Left renal cortex interstitium (tissue), 4 donors: ENCODE data around the gene CHSY1. TPM values are rescaled to one million over a fixed set of nuclear protein-coding genes. Genes with fewer than 3 reads are reported as not detected.
"Not testable (repeated sequence)": the region's sequence is repeated elsewhere in the genome, so short reads cannot be mapped to it uniquely, and the experiment has no call there.

Experiments used
- DNase-seq, 4 donors: peaks; one replicate each; pipeline ENCODE4 v3.0.0-alpha.2; 2013; ENCODE audit warnings: low read depth in 4 of 4, low spot score in 2 of 4, missing footprints in 1 of 4
- polyA plus RNA-seq, 4 donors: library from polyadenylated mRNA; unstranded; fragments of 120-200 nt; gene quantifications; one replicate each; pipeline ENCODE4 v1.2.1, GENCODE V29; 2013; ENCODE audit not compliant: insufficient read length in 4 of 4

The CHSY1 gene
- polyA plus RNA-seq, 4 donors, result 40.0 to 55.7 (median 44.5) TPM

- no peak for DNase-seq
Observed at GRCh38 chr15:101246391-101246790, 5.5 kb downstream of the CHSY1 start.

DNA sequence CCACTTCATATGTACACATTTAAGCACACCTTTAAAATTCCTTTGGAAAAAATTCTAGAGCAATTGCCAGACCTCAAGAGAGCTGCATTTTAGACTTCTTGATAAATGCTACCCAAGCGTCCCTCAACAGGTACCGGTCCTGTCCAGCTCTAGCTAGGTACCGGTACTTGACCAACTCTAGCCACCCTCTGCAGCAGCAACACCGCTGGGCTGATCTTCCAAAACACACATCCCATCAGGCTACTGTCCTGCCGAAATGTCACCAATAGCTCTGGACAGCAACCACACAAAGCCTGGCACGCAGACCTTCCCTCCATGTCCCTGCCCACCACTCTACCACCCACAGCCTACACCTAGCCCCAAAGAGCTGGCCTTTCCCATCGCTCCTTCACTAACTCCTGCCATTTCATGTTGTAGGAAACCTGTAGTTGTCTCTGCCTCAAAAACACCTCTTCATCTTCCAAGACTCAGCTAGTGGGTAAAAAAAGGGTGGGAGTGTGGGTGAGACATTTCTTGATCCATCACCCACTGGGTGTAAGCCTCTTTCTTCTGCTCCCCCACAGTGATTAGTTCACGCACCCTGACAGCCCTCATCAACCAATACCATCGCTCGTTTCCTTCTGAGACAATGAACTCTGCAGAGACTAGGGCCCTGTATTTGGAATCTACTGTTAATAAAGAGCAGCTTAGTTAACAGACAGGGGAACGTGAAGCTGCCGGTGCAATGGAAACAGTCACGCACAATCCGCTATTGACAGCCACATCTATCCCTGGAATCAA lies 6.8 kb downstream of the CHSY1 start:
- DNase-seq, result no peak

- DNase-seq, result no peak
Observed at GRCh38 chr15:101244036-101244781, 7.6 kb downstream of the CHSY1 start.

DNA sequence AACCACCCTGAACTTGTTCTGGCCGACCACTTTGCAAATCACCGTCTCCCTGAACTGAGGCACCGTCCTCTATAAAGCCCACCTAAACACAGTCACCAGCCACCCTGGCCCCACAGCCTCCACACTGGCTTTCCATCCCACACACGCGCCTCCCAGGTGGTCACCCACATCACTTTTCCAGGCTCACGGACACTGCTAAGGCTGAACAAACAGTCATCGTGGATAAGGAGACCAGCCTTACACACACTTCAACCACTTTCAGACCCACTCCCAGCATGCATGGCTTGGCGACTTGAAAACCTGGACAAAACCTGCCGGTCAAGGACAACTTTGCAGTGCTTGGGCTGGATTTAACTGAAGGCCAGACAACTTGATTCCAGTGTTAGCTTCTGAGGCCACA lies 8.4 kb downstream of the CHSY1 start:
- DNase-seq, result no peak

DNA sequence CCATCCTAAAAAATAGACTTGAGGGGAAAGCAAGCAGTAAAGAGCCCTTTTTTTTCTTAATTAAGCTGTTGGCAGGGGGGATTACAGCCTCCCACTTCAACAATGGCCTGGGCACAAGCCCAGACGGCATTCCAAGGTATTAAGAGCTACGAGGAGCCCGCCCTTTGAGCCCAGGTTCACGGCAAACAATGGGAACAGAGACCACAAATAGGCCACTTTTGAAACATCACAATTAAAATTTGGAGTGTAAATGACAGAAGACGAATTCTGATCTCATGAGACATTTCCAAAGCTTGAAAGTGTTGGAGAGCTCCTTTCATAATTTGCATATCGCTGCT lies 8.9 kb downstream of the CHSY1 start:
- DNase-seq, result no peak

GRCh38 chr15:101242160-101242998 lies 9.5 kb downstream of the CHSY1 start:
- DNase-seq, result no peak

- DNase-seq, result no peak
Observed at GRCh38 chr15:101240358-101240757, 11.5 kb downstream of the CHSY1 start.

- no peak for DNase-seq
Observed at GRCh38 chr15:101239724-101240136, 12.1 kb downstream of the CHSY1 start.

- DNase-seq, result no peak
Observed at GRCh38 chr15:101237251-101237650, 14.6 kb downstream of the CHSY1 start.

GRCh38 chr15:101233651-101234280 lies 18.1 kb downstream of the CHSY1 start:
- no peak for DNase-seq

- no peak for DNase-seq
Observed at GRCh38 chr15:101232677-101233076, 19.2 kb downstream of the CHSY1 start.

DNA sequence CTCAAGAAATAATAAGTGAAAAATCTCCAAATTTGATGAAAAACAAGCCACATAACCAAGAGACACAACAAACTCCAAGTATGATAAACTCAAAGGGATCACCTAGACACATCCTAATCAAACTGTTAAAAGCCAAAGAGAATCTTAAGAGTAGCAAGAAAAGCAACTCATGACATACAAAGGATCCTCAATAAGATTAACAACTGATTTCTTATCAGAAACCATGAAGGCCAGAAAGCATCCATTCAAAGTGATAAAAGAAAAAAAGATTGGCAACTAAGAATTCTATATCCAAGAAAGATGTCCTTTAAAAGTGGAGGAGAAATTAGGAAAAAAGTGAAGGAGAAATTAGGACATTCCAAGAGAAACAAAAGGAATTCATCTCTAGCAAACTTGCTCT lies 23.5 kb downstream of the CHSY1 start:
- DNase-seq, result no peak

DNA sequence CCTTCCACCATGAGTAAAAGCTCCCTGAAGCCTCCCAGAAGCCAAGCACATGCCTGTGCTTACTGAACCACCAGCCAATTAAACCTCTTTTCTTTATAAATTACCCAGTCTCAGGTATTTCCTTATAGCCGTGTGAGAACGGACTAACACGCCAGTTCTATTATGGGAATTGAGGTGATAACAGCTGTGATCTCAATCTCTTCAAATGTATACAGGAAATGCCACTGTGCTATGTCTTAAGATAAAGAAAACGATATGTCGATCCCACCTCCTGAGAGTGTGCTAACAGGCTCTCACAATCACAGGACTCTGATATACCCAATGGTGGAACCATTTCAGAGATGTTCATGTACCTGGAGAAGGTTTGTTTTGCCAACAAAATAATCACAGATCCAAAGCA lies 26.2 kb downstream of the CHSY1 start:
- DNase-seq, result no peak

GRCh38 chr15:101221902-101222301 lies 29.9 kb downstream of the CHSY1 start:
- no peak for DNase-seq

- no peak for DNase-seq
Observed at GRCh38 chr15:101220060-101220459, 31.8 kb downstream of the CHSY1 start.

DNA sequence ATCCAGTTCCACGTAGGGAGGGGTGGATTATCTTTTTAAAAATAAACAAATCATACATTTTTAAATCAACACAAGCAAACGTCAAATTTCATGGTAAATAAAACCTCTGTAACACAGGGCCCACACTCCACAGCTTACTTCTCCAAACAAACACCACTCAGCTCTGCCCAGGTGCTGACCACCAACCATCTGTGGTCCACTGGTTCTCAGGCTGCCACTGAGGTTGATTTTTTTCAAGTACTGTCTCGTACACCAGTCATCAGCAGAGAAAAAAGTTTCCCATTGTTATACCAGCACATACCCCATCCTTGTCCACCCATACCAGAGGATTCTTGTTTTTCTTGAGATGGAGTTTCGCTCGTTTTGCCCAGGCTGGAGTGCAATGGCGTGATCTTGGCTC lies 32.4 kb downstream of the CHSY1 start:
- DNase-seq, result no peak

GRCh38 chr15:101217446-101217845 lies 34.4 kb downstream of the CHSY1 start:
- no peak for DNase-seq

- no peak for DNase-seq
Observed at GRCh38 chr15:101216100-101216499, 35.7 kb downstream of the CHSY1 start.

GRCh38 chr15:101215681-101216080 lies 36.2 kb downstream of the CHSY1 start:
- no peak for DNase-seq

DNA sequence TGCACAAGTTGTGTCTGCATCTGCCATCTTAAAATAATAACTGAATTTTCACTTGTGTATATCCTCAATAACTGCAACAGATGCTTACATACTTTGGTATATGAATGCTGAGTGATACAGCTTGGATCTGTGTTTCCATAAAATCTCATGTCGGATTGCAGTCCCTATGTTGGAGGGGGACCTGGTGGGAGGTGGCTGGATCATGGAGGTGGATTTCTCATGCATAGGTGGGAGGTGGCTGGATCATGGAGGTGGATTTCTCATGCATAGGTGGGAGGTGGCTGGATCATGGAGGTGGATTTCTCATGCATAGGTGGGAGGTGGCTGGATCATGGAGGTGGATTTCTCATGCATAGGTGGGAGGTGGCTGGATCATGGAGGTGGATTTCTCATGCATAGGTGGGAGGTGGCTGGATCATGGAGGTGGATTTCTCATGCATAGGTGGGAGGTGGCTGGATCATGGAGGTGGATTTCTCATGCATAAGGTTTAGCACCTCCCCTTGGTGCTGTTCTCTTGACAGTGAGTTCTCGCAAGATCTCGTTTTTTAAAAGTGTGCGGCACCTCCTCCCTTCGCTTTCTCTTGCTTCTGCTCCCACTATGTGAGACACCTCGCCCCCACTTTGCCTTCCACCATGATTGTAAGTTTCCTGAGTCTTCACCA lies 37.3 kb downstream of the CHSY1 start:
- not testable (repeated sequence) for DNase-seq
